HG02852 (cell line): ENCODE measurements around the gene CLIC6.

Experiments
- ATAC-seq: cut with Tn5 transposase; IDR thresholded peaks from one replicate; pipeline ENCODE4 v1.9.1; 2021; ENCODE audit warnings: mild to moderate bottlenecking, moderate library complexity; ENCODE audit not compliant: unreplicated experiment

Gene CLIC6

DNA sequence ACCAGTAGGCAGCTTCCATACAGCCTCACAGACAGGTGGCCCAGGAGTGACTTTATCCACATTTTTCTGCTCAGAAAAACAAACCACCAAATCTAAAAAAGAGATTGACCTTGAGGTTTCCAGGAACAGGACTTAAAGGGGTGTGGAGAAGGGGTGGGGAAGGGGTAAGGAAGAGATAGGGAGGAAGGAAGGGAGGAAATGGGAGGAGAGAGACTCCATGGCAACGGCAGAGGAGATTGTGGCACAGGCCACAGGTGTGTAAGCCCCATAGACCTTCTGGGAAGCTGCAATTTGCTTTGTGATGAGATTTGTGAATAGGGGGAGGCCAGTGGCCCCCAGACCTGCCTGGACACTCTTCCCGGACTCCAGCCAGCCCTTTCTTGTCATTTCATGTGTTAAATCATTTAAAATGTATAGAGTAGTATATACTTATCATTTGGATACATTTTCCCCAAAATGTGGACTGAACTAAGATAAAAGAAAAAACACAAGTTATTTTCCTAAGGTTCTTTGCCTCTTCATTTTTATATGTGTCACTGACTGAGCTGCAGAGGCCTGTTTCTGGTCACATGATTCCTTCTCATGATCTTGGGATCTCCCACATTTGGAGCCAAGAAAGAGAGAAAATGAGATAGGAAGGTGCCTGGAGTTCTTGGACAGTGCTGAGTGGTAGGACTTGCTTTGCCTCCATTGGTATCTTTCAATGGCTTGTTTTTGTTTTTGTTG, 55.5 kb downstream of the CLIC6 start:
- ATAC-seq: no peak

DNA sequence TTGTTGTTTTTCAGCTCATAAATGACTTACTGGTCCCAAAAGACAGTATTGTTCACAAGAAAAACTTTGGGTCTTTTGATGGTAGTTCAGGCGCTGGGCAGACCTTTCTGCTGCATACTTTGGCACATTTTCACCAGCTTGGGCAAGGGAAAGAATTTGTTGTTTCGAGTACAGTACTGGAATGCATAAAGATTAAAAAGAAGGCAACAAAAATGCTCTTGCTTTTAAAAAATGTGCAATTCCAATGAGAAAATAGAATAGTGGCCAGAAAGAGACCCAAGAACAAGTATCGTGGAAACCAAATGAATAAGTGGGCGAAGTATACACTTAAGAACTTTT, 56.0 kb downstream of the CLIC6 start:
- no peak for ATAC-seq

DNA sequence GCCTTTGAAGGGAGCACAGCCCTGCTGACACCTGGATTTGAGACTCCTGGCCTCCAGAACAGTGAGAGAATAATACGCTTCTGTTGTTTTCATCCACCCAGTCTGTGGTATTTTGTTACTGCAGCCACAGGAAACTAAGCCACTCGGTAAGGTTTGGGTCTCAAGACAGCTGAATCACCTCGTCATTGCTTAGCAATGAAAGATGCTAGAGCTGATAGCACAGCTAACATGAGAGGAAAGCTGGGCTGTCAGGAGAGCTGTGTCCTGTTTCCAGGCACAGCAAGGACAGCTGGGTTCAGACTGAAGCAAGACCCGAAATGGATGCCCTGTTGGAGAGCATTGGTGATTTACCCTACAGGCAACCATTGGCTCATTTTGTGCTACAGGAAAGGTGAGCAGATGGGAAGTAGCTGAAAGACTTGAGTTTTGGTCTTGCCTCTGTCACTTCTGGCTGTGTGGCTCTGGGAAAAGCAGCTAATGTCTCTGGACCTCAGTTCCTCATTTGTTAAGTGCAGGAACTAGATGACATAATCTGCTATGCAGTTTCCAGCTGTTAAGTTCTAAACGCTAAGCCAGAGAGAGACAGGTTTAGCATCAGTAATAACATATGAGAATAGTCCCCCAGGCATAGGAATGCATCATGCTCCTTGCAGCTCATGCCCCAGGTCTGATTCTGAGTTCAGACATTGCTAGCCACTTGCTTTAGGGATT, 58.0 kb downstream of the CLIC6 start:
- ATAC-seq: no peak

DNA sequence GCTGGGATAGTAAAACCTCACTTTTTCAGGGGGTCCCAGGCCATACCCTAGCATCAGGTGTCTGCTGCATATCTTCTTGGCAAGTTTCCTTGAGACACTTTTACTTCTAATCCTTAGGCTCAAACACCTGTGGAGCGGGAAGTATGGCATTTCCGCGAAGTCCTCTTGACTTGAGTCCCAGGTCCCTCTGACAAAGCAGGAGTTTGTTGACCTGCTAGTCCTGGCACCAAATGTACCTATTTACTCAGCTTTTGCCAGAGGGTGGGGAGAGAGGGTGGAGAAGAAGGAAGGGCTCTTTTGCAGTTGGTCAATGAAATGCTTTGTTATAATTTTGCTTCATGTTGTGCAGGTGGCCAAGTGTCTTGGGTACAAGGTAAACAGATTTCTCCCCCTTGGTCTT, 59.7 kb downstream of the CLIC6 start:
- ATAC-seq: no peak

DNA sequence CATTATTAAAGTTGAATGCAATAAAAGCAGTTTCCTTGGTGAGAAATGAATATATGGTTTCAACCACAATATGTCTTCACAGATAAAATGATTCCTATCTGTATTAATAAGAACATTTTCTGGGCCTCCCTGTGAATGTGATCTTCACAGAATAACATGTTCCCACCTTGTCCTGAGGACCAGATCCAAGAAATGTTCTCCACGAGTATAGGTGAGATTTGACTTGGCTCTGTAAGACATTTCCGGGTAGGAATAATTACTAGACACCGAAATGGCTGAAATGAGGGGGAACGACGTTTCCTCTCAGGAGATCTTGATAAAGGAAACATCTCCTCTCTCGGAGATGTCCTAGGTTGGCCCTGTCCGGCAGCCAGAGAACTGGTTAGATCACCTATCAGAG, 61.4 kb downstream of the CLIC6 start:
- ATAC-seq: no peak

DNA sequence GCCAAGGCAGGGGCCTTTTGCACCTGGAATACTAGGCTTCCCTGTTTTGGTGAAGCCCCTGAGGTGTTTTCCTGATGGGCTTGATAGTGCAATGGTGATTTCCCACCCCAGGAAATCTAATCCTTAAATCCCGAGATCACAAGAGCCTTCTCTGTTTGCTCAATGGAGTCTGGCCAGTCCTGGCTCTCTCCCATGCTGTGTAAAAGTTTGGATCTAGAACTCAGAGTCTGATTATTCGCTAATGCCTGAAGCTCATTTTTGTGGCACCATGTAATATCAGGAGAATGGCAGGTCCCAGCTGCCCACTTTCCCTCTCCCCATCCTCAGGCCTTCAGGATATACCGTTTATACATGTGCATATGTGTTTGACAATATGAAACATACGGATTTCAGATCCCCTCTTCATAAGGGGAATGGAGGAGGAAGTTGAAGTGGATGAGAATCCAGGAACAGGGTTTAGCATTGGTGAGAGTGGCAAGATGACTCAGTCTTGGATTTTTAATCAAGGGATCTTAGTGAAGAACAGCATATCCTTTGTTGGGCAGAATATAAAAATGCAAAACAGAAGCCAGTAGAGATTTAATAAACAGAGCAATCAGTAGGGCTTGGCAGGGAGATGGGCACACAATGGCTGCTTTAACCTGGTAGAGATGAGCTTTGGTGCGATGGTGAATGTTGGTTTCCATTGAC, 62.1 kb downstream of the CLIC6 start:
- no peak for ATAC-seq

DNA sequence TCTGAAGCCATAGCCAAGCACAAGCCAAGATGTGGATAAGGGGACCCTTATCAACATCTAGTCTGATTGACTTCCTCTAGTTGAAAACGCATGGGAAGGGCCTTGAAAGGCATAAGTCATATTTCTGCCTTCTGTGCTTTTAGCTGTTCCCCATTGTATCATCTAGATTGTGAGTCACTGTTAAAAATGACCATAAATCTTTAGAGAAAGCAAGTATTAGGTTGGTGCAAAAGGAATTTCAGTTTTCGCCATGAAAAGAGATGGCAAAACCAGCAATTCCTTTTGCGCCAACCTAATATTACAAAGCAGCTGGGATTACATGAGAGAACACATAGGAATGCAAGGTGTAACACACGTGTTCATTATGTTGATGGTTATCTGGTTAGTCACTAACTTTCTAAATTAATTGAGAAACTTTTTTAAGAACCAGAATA, 63.6 kb downstream of the CLIC6 start:
- no peak for ATAC-seq

DNA sequence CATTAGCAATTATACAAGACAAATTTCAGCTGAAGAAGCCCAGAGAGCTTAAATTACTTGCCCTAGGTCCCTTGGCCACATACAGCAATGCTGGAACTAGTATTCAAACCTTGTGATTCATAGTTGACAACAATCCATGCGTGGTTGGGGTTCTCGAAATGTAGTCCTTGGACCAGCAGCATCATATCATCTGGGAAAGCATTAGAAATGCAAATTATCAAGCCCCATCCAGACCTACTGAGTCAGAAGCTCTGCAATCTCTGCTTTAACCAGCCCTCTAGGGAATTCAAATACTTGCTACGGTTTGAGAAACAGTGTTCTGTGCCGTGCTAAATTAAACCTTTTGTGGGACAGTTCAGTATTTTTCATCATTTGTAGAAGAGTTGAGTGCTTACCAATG, 65.1 kb downstream of the CLIC6 start:
- ATAC-seq: no peak

DNA sequence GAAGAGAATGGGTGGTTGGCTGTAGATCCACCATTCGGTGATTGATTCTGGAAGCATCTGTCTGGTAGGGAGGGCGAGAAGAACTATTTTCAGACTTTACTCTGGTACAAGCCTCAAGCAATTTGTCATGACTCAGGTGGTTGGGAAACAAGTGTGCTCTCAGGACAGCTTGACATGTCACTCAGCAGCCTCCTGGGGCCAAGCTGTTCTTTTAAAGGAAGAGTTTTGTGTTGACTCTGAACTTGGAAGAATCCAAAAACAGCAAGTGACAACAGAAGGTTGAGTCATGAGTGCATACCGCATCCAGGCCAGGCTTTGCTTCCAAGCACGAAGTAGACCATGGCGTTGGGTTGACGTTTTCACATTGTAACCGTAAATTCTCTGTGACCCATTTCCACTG, 65.9 kb downstream of the CLIC6 start:
- ATAC-seq: no peak

DNA sequence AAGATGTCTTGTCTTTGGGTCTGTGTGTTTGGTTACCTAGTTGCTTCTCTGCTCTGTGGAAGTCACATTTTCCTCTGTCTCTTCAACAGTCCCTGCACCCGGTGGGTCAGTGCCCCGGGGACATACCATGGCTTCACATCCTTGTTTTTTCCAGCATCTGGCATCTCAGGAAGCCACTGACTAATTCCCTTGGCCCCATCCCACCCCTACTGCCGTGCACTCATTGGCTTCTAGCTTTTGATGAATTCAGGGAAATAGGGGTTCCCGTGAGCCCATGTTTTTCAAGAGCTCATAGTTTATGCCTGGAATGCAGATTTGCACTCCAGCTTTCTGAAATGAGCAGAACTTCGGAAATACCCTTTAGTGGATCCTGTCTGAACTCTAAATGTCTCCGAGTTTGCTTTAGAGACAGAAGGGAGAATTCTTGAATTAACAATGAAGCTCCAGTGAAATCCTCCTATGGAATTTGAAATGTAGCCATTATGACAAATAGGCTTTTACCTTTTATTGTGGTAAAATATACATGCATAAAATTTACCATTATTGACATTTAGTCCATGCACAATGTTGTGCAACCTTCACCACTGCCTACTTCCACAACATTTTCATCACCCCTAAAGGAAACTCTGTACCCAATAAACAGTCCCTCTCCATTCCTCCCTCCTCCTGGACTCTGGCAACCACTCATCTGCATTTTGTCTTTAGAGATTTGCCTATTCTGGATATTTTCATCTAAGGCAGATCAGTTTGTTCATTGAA, 67.5 kb downstream of the CLIC6 start:
- ATAC-seq: no peak

DNA sequence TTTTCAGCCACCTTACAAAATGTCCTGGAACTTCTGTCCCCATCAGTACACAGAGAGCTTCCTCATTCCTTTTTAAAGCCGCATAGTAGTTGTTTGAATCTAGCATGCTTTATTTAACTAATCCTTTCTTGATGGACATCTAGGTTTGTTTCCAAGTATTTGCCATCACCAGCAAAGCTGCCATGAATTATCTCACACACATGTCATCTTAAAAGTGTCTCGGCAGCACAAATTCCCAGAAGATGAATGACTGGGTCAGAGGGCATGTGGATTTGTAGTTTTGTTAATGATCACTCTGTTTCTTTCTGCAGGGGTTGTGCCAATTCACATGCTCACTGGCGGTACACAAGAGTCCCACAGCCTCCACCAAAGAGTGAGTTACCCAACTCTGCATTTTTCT, 68.3 kb downstream of the CLIC6 start:
- ATAC-seq: no peak

DNA sequence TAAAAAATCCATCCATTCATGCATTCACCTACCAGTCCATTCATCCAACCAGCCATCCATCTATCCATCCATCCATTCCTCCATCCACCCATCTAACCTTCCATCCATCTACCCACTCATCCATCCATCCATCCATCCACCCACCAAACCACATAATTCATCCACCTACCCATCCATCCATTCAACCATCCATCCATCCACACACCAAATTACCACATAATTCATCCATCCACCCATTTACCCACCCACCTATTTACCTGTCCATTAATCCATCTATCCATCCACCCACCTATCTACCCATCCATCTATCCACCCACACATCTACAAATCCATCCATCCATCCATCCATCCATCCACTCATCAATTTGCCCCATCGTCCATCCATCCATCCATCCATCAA, 71.4 kb downstream of the CLIC6 start:
- no peak for ATAC-seq

DNA sequence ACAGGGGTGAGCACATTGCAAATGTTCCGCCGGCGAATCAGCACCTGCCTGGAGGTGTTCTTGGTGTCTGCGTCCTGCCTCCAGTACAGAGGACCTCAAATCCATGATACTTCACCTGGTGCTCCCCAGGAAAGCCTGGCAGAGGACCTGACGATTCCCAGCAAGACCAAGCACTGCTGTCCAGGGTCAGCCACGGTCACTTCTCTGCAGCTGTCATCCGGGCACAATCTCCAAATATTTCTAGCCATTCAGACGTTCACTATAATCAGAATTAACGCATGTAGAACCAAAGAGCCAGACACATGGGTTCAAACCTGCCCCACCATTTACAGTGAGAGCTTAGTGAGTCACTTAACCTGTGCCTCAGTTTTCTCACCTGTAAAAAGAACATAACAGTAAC, 74.5 kb downstream of the CLIC6 start:
- ATAC-seq: no peak

DNA sequence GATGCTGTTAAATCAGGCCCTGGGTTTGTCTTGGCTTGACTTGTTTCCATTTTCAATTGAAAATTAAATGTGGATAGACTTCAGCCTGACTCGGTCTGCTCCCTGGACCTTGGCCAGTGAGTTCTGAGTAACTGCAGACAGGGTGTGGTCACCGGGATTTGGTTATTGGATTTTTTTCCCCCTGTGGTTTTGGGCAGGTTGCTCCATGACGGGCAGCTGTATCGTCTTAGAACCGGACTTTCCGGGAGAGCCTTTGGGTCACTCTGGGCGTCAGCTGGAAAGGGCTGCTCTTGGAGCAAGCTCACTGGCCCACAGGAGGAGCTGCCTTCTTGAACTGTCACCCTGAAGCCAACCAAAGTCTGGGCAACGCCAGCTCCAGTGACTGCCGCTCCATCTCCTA, 75.0 kb downstream of the CLIC6 start:
- ATAC-seq: no peak

DNA sequence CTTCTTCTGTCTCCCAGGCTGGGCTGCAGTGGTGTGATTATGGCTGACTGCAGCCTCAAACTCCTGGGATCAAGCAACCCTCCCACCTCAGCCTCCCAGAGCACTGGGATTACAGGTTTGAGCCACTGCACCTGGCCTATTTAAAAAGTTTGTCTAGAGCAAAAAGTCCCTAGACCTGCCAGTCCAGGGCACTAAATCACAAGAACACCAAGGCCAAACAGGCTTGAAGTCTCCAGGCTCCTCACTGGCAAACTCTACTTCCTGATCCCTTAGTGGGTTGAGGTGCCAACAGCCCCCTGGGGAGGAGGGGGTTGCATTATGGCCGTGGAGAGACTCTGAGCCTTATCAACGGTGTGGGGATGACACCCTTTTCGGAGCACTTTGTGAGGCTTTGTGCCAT, 76.0 kb downstream of the CLIC6 start:
- no peak for ATAC-seq

DNA sequence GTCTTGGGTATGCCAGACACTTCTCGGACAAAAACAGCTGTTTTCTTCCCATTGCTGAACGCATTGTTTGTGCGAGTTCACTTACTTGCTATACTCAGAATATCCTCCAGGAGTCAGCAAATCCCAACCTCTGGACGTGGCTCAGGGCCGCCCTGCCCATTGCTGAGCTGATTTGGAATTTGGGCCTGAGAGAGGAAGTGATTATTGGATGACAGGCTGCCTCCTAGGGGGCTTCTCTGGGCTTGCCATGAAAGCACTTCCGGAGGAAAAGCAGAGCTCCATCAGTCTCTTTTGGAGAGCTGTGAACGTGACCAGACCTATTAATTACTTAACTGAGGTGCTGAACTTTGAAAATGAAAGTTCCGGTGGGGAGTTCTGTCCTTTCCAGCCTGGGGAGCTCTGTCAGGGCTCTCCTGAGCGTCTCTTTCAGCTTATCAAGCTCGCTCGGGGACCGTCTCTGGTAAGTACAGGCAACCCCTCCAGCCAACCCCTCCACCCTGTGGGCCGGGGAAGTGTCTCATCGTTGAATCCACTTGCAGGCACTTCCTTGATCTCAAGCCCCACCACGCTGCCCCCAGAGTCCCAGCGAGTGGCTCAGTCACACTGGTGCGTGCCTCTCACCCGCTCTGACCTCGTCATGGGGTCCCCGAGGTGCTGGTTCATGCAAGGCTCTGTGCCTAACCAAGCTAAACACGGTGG, 76.9 kb downstream of the CLIC6 start:
- peak; percentile 89 for ATAC-seq

DNA sequence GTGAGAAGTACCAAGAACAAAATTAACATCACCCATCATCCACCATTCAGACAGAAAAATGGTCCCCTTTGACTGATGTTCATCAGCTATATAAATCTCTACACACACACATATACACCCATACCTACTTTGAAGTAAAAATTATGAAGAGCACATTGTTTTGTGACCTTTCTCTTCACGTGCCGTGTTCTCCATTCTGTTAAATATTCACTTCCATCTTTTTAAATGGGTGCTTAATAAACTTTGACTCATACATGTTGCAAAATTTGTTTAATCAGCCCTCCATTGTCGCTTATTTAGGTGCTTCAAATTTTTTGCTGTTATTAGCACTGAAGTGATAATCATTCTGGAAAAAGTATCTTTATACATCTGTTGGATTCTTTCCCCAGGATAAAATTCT, 80.1 kb downstream of the CLIC6 start:
- no peak for ATAC-seq

DNA sequence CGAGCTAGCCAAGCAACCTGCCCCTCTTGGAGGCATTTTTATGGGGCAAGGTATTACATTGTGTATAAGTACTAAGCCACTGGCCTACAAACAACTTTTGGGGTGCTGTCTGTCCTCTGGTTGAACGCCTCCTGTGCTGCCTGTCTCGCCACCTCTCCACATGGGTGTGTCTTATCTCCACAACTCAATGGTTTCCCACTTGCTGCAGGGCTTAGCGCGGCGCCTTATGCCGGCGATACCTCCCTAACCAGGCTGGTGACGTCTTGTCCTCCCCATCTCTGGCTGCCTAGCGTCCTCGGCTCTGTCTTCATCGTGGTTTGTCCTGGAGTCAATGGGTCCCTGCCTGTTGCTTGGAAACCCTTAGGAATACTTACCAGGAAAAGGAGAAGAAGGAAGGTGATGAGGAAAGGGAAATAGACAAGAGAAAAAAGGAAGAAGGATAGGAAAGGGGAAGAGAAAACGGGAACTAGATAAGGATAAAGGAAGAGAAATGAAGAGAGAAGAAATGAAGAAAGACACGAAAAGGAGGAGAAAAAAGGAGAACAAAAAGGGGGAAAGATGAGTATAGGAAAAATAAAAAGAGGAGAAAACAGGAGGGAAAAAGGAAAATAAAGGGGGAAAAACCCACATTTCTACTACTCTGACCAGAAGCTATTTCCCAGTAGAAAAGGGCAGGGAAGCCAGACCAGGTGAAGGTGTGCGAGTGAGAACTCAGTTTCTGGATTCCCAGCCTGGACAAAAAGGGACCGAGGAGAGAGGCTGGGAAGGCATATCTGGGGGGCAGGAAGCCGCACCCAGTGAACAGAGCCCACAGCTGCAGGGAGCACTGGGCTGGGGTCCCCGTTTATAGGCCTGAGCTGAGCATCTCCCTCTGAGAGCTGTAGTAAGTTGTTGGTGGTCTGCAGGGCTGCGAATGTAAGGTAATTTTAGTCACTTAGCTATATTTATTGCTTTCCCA, 86.2 kb downstream of the CLIC6 start:
- ATAC-seq: no peak

DNA sequence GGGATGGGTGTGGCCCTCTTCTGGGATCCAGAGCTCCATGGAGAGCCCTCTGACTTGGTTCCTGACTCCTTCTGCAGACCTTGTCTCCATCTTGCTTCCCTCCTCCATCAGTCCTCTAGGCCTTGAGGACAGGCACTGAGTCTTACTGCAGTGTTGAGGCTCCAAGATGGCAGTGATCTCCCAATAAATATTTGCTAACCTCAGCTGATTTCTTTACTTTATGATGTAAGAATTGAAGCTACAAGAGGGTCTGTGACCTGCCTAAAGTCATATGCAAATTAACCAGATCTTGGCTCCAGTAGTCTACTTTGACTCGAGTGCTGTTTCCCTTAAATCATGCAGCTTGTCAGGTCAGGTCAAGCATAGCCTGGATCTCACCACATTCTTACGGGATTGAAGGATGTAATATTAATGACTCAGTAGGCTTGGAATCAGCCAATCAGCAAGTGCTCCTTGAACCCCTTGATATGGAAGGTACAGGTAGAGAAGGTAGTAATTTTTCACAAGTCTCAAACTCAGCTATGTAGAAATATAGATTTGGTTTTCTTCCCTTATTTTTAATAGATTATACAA, 93.0 kb downstream of the CLIC6 start:
- ATAC-seq: no peak
